ENCODE measurements around the gene OGDHL. TPM values are rescaled to one million over a fixed set of nuclear protein-coding genes. Genes with fewer than 3 reads are reported as not detected.
A peak's percentile ranks its signal among the peaks of the same experiment; 100 is the strongest.
"Not testable (repeated sequence)": the region's sequence is repeated elsewhere in the genome, so short reads cannot be mapped to it uniquely, and the experiment has no call there.

The OGDHL gene
- total RNA-seq, 1 experiment from 2014 or later = 0.08 TPM

DNA sequence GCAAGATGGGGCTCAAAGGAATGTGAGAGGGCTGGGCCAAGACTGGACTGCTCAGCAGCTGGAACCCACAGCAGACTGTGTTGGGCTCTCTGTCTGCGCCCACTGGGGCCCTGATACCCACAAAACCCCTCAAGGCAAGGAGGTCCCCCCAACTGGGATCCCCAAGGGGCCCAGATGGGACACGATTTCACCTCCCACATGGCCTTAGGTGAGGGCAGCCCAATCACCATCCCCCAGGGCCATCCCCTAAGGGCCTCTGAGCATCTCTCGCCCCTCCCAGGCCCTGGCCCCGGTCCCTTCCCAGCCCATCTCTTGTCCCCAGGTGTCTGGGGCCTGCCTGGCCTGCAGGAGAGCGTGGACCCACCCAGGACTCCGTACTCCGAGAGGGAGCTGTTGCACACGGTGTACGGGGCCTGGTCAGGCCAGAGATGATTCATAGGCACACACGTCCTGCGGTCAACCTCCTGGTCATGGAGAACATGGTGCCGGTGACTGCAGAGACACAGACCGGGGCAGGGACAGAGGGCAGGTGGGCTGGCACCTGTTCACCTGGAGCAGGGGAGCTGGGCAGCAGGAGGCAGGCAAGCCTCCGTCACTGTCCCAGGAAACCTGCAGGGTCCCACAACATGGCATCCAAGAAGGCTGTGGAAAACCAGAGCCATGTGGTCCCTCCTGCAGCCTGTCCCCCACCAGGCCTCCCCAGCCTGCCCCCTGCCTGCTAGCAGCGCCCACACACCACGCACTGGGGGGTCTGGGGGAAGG lies 21.6 kb downstream of the OGDHL start:
- no peak for DNase-seq (ENCODE audit: low spot score)

- DNase-seq (ENCODE audit: low spot score) = no peak
Measured at GRCh38 chr10:49739426-49739825, 22.7 kb downstream of the OGDHL start.

GRCh38 chr10:49738616-49739360 lies 23.3 kb downstream of the OGDHL start:
- no peak for DNase-seq (ENCODE audit: low spot score)

- DNase-seq (ENCODE audit: low spot score) = no peak
Measured at GRCh38 chr10:49737474-49738201, 24.5 kb downstream of the OGDHL start.

GRCh38 chr10:49736564-49737113 lies 25.5 kb downstream of the OGDHL start:
- no peak for DNase-seq (ENCODE audit: low spot score)

DNA sequence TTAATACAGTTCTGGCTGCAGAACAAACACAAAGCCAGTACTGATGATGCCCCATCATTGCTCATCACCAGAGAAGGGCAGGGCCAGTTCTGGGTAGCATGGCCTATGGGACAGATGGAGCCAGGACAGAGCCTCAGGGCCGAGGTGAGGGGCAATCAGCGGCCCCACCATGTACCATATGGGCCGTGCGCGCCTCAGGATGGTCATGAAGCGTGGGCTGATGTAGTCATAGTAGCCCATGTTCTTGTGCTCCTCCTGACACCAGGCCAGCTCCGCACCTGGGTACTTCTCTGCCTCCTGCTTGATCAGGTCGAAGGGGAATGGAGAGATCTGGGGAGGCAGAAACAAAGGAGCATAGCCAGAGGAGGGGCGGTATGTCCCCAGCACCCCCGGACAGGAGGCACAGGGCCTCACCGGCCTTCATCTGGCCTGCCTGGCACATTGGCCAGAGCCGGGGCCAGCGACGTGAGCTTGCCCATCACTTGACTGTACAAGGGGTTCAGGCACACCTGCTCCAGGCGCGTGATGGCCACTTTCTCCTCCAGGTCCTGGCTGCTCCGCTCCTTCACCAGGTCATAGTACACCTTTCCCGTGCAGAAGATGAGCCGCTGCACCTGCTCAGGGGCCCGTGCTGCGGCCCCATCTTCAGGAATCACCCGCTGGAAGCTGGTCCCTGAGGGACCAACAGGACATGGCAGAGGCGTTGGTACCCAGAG lies 26.1 kb downstream of the OGDHL start:
- no peak for DNase-seq (ENCODE audit: low spot score)

DNA sequence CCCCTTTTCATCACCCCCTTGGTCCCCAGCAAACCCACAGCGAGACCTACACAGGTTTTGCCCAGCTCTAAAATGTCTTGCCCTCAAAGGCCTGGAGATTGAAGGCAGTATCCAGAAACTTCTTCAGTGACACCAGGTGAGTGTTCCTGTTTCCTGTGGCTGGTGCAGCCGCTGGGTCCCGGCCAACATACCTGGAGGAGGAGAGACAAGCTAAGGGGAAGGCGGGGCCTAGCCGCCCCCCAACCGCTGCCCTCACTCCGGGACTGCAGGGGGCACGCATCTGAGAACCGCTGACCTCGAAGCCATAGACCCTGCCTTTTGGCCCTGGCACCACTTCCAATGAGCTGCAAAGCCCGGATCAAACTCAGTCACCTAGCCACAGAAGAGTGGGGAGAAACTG lies 27.0 kb downstream of the OGDHL start:
- DNase-seq (ENCODE audit: low spot score) = no peak

GRCh38 chr10:49734676-49735075 lies 27.4 kb downstream of the OGDHL start:
- peak; percentile 90 for DNase-seq (ENCODE audit: low spot score)

GRCh38 chr10:49733866-49734265 lies 28.3 kb downstream of the OGDHL start:
- DNase-seq (ENCODE audit: low spot score) = no peak

- DNase-seq (ENCODE audit: low spot score) = no peak
Measured at GRCh38 chr10:49726593-49726992, 35.5 kb downstream of the OGDHL start.

- DNase-seq (ENCODE audit: low spot score) = not testable (repeated sequence)
Measured at GRCh38 chr10:49715157-49715556, 47.0 kb downstream of the OGDHL start.

DNA sequence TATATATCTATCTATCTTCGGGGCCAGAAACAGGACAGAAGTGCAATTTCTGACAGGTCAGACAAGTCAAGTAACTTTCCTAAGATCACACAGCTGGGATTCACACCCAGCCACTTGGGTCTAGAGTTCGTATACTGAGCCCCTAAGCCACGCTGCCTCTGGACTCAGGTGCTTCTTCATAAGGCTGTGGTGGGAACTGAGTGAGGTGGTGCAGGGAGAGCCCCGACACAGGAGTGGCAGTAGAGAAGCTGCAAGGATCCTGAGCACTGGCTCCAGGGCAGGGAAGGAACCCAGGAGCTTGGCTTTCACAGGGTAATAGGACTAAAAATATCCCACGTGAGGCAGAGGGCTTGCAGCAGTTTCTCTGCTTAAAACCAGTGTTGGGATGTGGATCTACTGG lies 48.9 kb downstream of the OGDHL start:
- no peak for DNase-seq (ENCODE audit: low spot score)

DNA sequence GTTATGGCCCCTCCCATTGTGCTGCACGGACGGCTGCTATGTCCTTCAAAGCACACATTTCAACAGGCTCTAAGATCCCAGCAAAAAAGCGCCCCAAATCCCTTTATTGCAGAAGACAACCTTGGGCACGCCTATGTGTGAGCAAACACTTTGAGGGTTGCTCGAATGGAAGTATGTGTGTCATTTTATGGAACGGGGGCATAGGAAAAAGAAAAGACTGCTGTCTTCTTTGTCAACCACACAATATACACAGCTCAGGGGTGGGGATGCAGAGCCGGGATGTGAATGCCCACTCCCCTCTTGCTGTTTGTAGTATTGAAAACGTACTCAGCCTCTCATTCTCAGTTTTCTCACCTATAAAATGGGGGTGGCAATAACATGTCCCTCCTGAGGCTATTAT lies 50.6 kb downstream of the OGDHL start:
- DNase-seq (ENCODE audit: low spot score) = no peak

DNA sequence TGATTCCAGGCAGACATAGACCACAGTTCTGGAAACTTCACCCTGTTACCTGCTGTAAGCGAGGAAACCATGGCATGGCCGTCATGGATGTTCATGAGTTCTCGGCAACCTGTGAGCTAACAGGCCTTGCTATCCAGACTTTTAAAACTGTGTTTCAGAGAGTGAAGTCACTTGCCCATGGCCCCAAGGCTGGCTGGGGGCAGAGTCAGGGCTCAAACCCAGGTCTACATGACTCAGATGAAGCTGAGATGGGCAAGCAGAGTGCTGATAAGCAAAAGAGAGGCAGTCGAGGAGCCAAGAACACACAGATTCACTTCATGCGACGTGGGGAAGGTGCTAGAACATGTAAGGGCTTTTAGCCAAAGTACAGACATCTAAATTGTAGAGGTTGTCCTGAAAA lies 51.2 kb downstream of the OGDHL start:
- no peak for DNase-seq (ENCODE audit: low spot score)

DNA sequence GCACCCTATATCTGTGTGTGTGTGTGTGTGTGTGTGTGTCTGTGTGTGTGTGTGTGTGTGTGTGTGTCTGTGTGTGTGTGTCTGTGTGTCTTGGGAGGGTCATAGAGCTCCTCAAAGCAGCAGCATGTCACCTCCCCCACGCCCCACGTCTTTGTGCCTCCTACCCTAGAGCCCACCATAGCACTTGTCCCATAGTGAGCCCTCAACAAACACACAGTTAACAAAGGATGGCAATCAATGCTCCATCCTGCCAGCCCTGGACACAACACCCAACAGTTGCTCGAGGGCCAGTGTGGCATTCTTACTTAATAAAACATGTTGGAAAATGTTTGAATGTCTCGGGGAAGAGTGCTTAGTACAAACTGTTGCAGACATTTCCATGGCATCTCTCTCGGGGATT lies 52.2 kb downstream of the OGDHL start:
- no peak for DNase-seq (ENCODE audit: low spot score)

- no peak for DNase-seq (ENCODE audit: low spot score)
Measured at GRCh38 chr10:49707585-49707984, 54.5 kb downstream of the OGDHL start.

DNA sequence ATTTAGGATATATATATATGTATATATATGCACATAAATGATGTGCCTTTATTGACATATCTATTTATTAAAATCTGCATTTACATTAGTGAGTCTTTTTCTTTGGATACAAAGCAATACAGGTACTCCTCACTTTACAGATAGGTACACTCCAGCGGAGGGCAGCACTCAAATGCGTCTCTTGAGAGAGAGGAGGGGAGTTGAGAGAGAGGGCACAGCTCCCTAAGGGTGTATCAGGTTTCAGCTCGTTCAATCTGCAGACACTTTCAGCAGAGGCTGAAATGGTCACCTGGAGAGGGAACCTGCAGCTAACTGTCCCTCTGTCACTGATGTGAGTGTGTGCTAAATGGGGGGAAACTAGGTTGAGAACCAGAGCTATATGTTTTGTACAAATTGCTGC lies 61.1 kb downstream of the OGDHL start:
- peak; percentile 32 for DNase-seq (ENCODE audit: low spot score)

GRCh38 chr10:49700211-49700610 lies 61.9 kb downstream of the OGDHL start:
- no peak for DNase-seq (ENCODE audit: low spot score)

- no peak for DNase-seq (ENCODE audit: low spot score)
Measured at GRCh38 chr10:49698679-49699078, 63.4 kb downstream of the OGDHL start.

DNA sequence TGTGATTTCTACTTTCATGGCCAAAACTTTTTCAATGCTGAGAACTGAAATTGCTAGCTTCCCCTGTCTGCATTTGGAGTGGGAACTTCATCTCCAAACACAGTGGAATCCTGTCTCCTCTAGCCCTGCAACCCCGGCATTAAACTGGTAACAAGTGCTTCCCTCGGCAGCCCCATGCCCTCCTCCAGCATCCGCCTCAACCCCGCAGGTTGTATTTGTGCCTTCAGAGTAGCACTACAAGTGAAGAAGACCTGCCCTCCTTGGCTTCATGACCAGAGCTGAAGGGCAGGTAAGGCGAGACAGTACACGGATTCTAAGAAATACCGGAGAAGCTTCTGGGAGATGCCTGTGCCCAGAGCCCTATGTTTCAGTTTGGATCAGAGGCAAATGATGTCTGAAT lies 65.8 kb downstream of the OGDHL start:
- DNase-seq (ENCODE audit: low spot score) = no peak

DNA sequence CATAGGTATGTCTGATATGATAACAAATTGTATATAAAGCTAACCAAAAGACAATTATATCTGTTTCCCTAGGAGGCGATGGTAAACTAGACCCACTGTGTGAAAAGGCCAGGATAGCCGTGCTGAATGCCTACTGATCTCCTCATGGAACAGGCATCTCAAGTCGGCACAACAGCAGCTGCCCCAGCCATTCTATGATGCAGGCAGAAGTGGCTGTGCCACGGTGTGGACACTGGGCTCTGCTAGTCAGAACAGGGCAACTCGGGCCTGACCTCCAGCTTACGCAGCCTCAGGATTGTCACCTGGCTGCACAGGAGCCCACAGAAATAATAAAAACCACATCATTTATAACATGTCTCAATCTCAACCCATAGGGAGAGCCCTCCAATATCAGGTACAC lies 67.7 kb downstream of the OGDHL start:
- no peak for DNase-seq (ENCODE audit: low spot score)

- no peak for DNase-seq (ENCODE audit: low spot score)
Measured at GRCh38 chr10:49691588-49691987, 70.5 kb downstream of the OGDHL start.
